22Rv1 (cell line): ENCODE results near the gene MSI2.

Experiments used
- H3K27ac ChIP-seq: fragments of 450-650 bp; 2 replicates; pipeline ENCODE4 v1.5.1; 2017
- CTCF ChIP-seq: fragments of 450-650 bp; IDR thresholded peaks from 2 replicates; pipeline ENCODE4 v1.5.1; 2017; ENCODE audit warnings: mild to moderate bottlenecking
- ZFX ChIP-seq: fragments of 450-650 bp; IDR thresholded peaks from 2 replicates; pipeline ENCODE4 v1.6.1; 2017; ENCODE audit warnings: antibody characterized with exemption, borderline replicate concordance

Gene MSI2

DNA sequence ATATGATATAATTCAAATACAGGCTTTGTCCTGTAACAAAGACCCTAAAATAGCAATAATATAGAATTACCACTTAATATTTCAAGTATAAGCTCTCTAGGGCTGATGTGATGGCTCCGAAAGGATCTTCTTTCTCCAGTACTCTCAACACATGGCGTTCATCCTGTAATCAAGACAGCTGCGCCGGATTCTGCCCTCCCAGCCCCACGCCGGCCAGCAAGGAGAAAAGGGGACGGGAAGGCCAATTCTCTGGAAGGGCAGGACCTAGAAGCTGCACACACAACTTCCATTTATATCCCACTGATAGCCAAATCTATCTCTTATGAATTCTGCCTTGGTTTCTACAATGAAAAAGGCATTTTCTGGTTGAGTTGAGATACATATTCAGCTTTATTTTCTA lies 456.8 kb downstream of the MSI2 start:
- no peak overlapping the region for H3K27ac ChIP-seq
- TF ChIP-seq ZFX (no peak), CTCF (no peak)

DNA sequence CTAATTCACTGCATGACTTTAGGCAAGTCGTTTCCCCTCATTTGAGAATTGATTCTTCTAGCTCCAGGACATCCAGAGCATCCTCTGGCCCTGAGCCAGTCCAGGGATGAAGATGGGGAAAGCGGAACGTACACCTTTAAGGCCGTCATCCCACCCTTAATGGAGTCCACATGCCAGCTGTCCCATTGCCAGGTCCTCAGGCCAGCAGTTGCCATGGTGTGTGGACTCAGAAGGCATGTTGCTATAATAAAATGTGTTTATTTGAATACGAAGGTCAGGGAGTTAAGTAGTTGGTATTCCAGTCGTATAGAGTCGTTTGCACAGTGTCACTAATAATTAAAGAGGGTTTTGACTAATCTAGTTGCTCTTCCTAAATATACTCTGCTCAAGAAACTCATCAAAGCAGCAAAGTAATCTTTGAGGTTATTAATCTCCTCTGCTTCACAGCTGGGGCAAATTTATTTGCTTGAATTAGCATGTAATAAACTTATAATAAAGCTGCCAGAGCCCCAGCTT lies 458.4 kb downstream of the MSI2 start:
- TF ChIP-seq CTCF = no peak
- no peak for TF ChIP-seq ZFX
- H3K27ac ChIP-seq = no peak overlapping the region

GRCh38 chr17:57715981-57716380 lies 459.7 kb downstream of the MSI2 start:
- TF ChIP-seq CTCF (no peak), ZFX (no peak)

DNA sequence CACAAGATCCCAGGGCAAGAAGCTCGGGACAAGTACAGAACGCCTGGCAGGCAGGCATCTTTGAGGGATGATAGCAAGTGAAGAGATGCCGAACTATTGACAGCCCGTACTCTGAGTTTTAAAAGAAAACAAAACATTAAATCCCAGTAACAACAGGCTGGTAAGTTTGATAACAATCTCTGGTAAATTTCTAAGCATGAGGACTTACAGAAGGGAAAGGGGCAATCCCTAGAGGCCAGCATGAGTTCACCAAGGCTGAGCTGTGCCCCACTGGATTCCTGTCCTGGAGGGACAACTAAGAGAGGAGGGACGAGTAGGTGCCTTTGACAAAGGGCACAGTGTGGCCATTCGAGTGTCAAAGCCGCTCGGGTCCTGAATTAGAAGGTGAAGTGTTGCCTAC lies 462.6 kb downstream of the MSI2 start:
- no peak overlapping the region for H3K27ac ChIP-seq
- TF ChIP-seq CTCF = no peak
- TF ChIP-seq ZFX = no peak

More at GRCh38 chr17:57715981-57716380, 459.7 kb downstream of the MSI2 start:
- H3K27ac ChIP-seq = no peak overlapping the region

GRCh38 chr17:57720386-57721035 lies 464.2 kb downstream of the MSI2 start:
- no peak for TF ChIP-seq CTCF
- no peak for TF ChIP-seq ZFX
- no peak overlapping the region for H3K27ac ChIP-seq

GRCh38 chr17:57721967-57722703 lies 465.8 kb downstream of the MSI2 start:
- H3K27ac ChIP-seq = no peak overlapping the region
- TF ChIP-seq ZFX (no peak), CTCF (no peak)

- H3K27ac ChIP-seq = no peak overlapping the region
- TF ChIP-seq CTCF (no peak), ZFX (no peak)
Observed at GRCh38 chr17:57722704-57723043, 466.4 kb downstream of the MSI2 start.
